SIG-M5 treated with dmso at 0.1 percent for 504 hours (cell line): ENCODE results near the gene CXorf38.
"Not testable (repeated sequence)": the region's sequence is repeated elsewhere in the genome, so short reads cannot be mapped to it uniquely, and the experiment has no call there.

Experiments
- DNase-seq: peaks from one replicate; lab custom pipeline; 2025; ENCODE audit not compliant: unreplicated experiment; lab: John Stamatoyannopoulos, UW

CXorf38 gene

GRCh38 chrX:40628506-40628905 lies 18.9 kb downstream of the CXorf38 start:
- DNase-seq, result no peak

GRCh38 chrX:40625294-40625693 lies 22.1 kb downstream of the CXorf38 start:
- no peak for DNase-seq

DNA sequence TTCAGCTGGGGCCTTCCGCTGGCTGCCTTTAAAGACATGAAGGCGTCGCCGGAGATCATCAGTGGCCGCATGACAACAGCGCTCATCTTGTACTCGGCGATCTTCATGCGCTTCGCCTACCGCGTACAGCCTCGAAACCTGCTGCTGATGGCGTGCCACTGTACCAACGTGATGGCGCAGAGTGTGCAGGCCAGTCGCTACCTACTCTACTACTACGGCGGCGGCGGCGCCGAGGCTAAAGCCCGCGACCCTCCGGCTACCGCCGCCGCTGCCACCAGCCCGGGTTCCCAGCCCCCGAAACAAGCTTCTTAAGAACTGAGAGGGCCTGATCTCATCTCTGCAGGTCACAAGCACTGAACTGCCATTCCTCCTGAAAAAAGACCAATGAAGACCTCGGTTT lies 23.7 kb downstream of the CXorf38 start:
- no peak for DNase-seq

DNA sequence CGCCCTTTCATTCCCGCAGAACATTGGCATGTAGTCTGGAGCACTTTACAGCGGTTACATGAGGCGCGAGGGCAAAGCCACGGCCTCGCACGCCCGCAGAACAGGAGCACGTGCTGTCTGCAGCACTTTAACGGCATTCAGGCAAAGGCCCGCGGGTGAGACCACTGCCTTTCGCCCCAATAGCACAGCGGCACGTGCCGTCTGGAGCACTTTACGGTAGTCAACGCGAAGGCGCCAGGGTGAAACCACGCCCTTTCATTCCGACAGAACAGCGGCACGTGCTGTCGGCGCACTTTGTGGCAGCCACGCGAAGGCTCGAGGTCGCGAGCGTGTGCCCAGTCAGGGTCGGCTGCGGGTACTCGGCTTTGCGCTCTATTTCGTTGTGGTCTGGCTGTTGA lies 24.2 kb downstream of the CXorf38 start, which contains the start of gene MPC1L:
TSS of gene MPC1L (plus strand) at position 290 of the 398 bp plus-strand sequence. CDS start 138 bp downstream, outside the sequence.
- no peak for DNase-seq

DNA sequence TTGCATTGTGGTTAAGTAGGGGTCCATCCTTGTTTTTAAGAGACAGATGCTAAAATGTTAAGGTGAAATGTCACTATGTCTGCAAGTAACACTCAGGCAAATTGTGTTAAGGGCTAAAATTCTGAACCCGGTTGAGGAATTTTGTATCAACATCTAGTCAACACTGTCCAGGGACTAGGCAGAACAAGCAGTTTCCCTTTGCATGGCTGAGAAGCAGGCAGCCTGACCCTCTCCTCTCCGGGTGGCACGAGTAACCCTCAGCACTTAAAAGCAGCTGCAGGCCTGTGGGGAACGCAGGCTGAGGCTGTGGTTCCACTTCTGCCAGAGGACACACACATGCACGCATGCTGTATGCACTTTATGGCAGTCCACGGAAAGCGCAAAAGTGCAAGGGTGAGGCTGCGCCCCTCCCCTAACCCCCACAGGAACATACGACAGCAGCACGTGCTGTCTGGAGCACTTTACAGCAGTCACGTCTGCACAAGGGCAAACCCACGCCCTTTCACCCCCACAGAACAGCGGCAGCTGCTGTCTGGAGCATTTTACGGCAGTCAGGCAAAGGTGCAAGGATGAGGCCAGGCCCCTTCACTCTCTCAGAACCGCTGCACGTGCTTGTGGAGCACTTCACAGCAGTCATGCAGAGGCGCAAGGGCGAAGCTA lies 24.8 kb downstream of the CXorf38 start:
- no peak for DNase-seq

- DNase-seq, result no peak
These were observed 29.8 kb downstream of the CXorf38 start for GRCh38 chrX:40617566-40617965.

DNA sequence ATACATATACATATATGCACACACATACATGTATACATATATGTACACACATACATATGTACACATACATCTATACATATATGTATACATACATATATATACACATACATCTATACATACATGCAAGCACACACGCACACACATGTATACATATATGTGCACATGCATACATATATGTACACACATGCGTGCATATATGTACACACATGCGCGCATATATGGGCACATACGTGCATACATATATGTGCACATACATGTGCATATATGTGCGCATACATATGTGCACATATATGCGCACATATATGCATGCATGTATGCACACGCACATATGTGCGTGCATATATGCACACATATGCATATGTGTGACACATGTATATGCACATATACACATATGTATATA lies 31.4 kb downstream of the CXorf38 start:
- DNase-seq, result no peak

- DNase-seq, result no peak
These were observed 34.9 kb downstream of the CXorf38 start for GRCh38 chrX:40612511-40612910.

DNA sequence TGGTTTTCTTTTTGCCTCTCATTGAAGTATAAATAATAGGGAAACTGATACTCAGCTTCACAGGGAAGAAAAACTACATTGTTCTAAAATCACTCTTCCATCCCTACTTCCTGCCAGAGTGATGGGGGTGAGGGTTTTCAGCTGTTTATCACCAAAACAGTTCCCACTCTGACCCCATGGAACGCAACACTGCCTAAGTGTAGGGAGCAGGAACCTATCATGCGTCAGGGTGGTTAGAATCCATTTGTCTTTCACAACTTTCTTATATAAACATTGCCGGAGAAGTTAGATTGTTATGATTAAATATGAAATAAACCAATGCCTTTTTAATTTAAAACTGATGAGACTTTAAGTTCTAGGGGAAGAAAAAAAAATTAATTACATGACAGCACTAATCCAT lies 40.0 kb downstream of the CXorf38 start:
- DNase-seq, result no peak

DNA sequence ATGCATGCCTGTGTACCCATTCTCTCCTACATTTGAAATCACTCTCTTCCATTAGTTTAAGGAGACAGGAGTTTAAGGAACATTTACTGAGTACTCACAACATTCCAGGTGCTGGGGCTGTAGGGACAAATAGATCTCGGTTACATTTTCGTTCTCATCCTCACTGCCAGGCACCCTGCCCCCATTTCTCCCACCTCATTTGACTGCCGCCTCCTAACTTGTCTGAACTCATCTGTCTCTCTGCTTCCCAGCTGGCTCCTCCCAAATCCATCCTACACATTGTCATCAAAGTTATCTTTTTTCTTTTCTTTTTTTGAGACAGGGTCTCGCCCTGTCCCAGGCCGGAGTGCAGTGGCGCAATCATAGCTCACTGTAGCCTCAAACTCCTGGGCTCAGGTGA lies 43.9 kb downstream of the CXorf38 start:
- DNase-seq, result no peak

DNA sequence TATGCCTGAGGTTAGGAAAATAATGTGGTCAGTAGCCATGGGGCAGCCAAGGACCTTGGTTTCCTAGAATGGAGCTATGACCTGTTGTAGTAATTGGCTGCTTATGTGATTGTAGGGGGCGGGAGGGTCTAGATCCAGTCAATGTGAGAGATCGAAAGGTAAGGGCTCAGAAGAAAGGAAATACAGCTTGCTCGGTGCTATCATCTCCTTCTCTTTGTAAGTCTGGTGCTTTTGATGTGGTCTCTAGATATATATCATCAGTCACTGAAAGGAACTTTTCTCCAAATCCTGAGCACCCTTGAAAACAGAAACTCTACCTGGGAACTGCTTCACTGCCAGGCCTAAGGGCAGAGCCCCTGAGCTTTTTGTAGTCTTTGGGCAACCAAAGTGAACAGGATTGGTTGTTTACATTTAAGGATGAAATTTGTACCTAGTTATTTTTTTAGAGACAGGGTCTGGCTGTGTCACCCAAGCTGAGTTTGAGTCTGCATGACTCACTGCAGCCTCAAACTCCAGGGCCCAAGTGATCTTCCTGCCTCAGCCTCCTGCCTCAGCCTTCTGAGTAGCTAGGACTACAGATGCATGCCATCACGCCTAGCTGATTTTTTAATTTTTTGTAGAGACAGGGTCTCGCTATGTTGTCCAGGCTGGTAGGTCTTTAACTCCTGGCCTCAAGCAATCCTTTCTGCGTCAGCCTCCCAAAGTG lies 57.6 kb downstream of the CXorf38 start:
- not testable (repeated sequence) for DNase-seq

- not testable (repeated sequence) for DNase-seq
These were observed 59.7 kb downstream of the CXorf38 start for GRCh38 chrX:40587623-40588022.

DNA sequence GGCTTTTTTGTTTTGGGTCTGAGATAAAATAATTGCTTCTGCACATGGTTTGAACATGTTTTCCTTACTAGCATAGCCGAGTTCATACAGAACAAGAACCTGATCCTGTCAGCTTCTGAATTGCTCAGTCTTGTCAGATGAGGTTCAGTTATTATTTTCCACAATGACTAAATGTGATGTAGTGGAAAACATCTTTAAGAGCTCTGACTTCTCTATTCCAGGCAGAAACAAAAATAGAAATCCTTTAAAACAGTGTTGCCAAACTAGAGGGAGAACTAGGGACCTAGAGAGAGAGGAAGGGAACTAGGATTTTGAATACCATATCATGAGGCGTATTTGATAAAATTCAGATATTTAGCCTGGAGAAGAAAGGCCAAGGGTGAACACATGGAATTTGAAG lies 64.5 kb downstream of the CXorf38 start:
- no peak for DNase-seq

DNA sequence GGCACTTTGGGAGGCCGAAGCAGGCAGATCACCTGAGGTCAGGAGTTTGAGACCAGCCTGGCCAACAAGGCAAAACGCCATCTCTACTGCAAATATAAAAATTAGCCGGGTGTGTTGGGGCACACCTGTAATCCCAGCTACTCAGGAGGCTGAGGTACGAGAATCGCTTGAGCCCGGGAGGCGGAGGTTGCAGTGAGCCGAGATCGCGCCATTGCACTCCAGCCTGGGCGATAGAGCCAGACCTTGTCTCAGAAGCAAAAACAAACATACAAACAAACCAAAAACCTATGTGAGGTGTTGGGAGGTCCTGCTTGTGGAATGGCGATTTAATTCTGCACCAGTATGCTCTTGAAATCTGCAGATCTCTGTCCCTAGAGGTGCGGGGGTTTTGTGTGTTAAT lies 65.2 kb downstream of the CXorf38 start:
- DNase-seq, result not testable (repeated sequence)

DNA sequence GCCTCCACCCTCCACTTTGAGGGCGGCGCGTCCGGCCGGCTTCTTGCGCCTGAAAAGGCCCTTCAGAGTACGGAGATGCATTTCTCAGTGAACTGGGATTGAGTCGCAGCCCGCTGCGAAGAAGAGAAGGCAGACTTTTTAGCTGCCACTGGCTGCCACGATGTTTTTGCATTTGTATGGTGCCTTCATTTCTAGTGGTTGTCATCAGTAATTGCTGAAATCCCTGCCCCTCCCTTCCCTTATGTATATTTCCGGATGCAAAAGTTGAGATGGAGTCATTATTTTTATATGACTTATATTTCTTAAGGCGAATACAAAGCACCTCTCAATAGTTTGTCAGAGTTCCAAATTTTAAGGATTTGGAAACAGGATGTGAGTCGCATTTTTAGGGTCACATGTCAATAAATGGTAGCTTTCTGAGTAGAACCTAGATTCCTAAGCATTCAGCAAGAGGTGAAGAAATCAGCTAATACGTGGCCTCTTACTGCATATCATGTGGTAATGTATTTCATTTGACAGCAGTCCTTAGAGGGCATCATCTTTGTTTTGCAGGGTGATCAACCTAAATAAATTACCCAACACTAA lies 65.9 kb downstream of the CXorf38 start:
- no peak for DNase-seq

DNA sequence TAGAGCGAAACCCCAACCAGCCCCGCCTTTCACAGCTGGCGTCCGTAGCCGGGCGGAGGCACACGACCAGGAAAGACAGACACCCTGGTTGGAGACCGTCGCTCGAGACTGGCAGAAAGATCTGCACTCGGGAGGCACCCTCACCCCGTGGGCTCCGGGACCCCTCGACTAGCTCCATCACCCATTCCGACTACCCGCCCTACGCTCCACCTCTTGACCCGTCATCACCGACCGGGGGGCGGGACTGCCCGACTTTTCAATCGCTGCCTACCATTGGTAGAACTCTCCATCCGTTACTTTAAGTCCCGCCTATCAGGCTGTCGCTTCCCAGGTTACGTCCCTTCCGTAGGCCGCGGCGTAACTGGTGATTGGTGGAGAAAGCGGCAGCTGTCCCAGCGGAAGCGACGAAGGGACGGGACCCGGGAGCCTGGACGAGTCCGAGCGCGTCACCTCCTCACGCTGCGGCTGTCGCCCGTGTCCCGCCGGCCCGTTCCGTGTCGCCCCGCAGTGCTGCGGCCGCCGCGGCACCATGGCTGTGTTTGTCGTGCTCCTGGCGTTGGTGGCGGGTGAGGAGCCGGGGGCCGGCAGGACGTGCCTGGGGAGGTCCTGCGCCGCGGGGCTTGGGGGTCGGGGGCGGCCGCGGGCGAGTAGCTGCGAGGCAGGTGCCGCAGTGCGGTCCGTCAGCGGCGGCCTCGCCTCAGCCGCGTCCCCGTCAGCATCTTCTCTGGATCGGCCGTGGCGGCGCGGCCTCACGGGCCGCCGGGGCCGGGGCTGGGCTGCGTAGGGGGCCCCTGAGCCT lies 66.6 kb downstream of the CXorf38 start, which contains the start of gene ATP6AP2:
TSS of gene ATP6AP2 (plus strand) at position 434 of the 799 bp plus-strand sequence. CDS start at position 530, 96 bp downstream.
- peak; percentile 94 for DNase-seq

DNA sequence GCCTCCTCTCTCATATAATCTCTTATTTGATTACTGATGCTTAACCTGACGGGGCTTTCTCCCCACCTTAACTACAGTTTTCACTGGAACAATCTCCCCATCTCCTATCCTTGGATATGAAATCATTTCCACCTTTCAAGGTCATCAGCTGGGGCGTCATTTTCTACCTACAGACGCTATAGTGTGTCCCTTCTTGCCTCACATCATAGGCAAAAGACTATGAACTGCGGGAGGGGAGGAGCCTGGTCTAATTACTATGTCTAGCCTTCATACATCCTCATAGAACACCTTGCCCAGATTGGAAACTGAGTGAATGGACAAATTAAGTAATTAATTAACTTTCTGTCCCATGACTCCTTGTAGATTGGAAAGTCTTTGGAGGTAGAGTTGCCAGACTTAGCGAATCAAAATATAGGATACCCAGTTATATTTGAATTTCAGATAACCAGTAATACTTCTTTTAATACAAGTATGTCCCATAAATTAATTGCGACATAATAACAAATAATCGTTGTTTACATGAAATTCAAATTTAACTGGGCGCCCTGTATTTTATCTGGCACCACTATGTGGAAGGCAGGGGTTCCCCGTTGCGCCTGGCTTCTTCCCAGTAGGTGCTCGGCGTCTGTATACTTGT lies 67.3 kb downstream of the CXorf38 start:
- DNase-seq, result no peak

DNA sequence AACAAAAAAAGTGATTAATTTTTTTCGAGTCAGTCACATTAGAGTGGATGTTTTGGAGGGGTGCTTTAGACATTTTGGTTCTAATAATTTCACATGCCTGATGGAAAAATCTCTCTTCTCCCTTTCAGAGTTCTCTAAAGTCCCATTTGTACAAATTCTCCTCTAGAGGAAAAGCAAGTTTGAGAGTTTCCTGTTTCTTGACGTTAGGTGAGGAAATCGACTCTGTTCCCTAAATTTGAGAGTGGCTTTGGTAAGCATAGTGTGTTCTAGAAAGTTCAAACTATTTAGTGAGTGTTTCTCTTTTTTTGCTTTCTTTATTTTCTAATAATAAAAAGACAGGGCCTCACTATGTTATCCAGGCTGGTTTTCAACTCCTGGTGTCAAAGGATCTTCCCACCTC lies 68.2 kb downstream of the CXorf38 start:
- DNase-seq, result peak; percentile 15

DNA sequence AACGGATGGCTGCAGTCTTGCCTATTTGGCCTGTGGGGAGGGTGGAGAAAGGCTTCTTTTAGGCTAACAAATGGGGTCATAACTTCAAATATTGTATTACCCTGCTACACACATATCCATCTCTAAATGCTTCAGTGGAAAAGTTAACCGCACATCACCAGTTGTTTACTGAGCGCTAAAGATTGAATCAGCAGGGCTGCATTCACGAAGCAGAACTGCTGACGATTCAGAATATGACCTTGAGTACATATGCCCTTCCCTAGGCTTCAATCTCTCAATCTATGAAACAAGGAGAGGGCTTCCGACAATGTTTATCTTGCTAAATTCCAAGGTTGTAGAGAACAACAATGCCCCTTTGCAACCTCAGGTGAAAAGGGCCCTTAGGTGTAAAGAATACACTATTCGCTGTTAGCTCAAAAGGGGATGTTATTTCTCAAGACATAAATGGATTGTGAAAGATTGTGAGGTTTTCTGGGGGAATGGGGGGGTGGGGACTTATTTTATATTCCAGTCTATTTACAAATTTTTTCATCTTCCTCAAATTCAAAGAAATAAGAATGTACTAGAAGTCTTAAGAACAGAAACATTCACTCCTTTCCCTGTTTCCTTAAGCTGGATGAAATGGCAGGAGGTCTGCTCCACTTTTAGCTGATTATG lies 69.2 kb downstream of the CXorf38 start:
- DNase-seq, result peak; percentile 48
